GM12878 (cell line): Measurements from ENCODE around the gene ANO9. TPM values are rescaled to one million over a fixed set of nuclear protein-coding genes. Genes with fewer than 3 reads are reported as not detected.

Source experiments
- ATAC-seq: fragments of 200-7000 bp; cut with Tn5 transposase; 3 replicates; pipeline ENCODE4 v1.9.1; 2020; ENCODE audit warnings: mild to moderate bottlenecking, moderate library complexity
- BruUV-seq: library from RNA; stranded (reverse); fragments of 400-500 nt; replicated peaks from 2 replicates; lab custom pipeline; 2021; lab: Mats Ljungman, UMichigan
- CTCF ChIA-PET: fragments of 300-600 bp; sonication (Branson Sonifier 250); formaldehyde crosslinking; extraction: SDS; loops from one replicate; lab custom pipeline; 2021; ENCODE audit warnings: inconsistent platforms; lab: Yijun Ruan, JAX
- POLR2A ChIA-PET: fragments of 350-600 bp; formaldehyde crosslinking; extraction: SDS; loops from one replicate; lab custom pipeline; 2021; ENCODE audit warnings: inconsistent platforms; lab: Charles Lee
- RAD21 ChIA-PET: fragments of 300-600 bp; sonication (Branson Sonifier 250); formaldehyde crosslinking; loops from one replicate; lab custom pipeline; 2023; ENCODE audit warnings: antibody characterized with exemption; ENCODE audit not compliant: unreplicated experiment; lab: Charles Lee
- SMC1A ChIA-PET: fragments of 300-600 bp; sonication (Branson Sonifier 250); formaldehyde crosslinking; loops from one replicate; lab custom pipeline; 2023; ENCODE audit not compliant: unreplicated experiment, uncharacterized antibody; lab: Charles Lee
- DNase-seq: peaks from one replicate; pipeline ENCODE4 v3.0.0-alpha.2; 2011; ENCODE audit warnings: low read depth, low spot score
- FAIRE-seq: peaks from 3 replicates; lab custom pipeline; 2011; peaks lifted over from hg19 to GRCh38; lab: Jason Lieb, UNC
- H2AFZ ChIP-seq: 2 replicates; pipeline ENCODE4 v1.6.0; 2011; ENCODE audit warnings: low read depth, low read length, control low read depth; ENCODE audit not compliant: control insufficient read depth
- H3K27ac ChIP-seq: 2 replicates; pipeline ENCODE4 v1.5.1; 2011; ENCODE audit warnings: control low read depth; ENCODE audit not compliant: control insufficient read depth, insufficient read depth
- H3K27me3 ChIP-seq, 2 experiments: replicated peaks in 1 of 2; 2 replicates each; pipeline versions ENCODE4 v1.6.0 to v1.6.1; 2011; ENCODE audit warnings: low read length in 1 of 2; ENCODE audit not compliant: control insufficient read depth in 2 of 2, insufficient read depth in 2 of 2
- H3K36me3 ChIP-seq, 2 experiments: 2 replicates each; pipeline ENCODE4 v1.5.1; 2011; ENCODE audit warnings: low read length in 1 of 2; ENCODE audit not compliant: control insufficient read depth in 2 of 2, insufficient read depth in 2 of 2
- H3K4me1 ChIP-seq: 2 replicates; pipeline ENCODE4 v1.6.1; 2011; ENCODE audit warnings: mild to moderate bottlenecking, low read length, moderate library complexity, mixed read lengths; ENCODE audit not compliant: control insufficient read depth, insufficient read depth
- H3K4me2 ChIP-seq: 2 replicates; pipeline ENCODE4 v1.6.0; 2011; ENCODE audit warnings: control low read depth; ENCODE audit not compliant: control insufficient read depth, insufficient read depth
- H3K4me3 ChIP-seq: fragments of 200-600 bp; sonication (generic); 2 replicates; pipeline ENCODE4 v1.5.1; 2016
- H3K79me2 ChIP-seq: 2 replicates; pipeline ENCODE4 v1.6.0; 2011; ENCODE audit warnings: low read length; ENCODE audit not compliant: control insufficient read depth, insufficient read depth
- H3K9ac ChIP-seq: 2 replicates; pipeline ENCODE4 v1.8.0; 2011; ENCODE audit warnings: low read length, control low read depth, mixed read lengths; ENCODE audit not compliant: control insufficient read depth, insufficient read depth
- H3K9me3 ChIP-seq: replicated peaks from 3 replicates; pipeline ENCODE4 v1.5.1; 2011; ENCODE audit warnings: mild to moderate bottlenecking, low read length; ENCODE audit not compliant: control insufficient read depth, insufficient read depth
- H4K20me1 ChIP-seq: 2 replicates; pipeline ENCODE4 v1.6.0; 2011; ENCODE audit not compliant: control insufficient read depth, insufficient read depth
- ATF7 ChIP-seq: fragments of 450-650 bp; IDR thresholded peaks from 2 replicates; pipeline ENCODE4 v1.6.1; 2016; ENCODE audit warnings: low read depth, mild to moderate bottlenecking
- CBX3 ChIP-seq: fragments of 200-600 bp; sonication (generic); IDR thresholded peaks from 2 replicates; pipeline ENCODE4 v1.6.1; 2016; ENCODE audit warnings: low read depth, borderline replicate concordance
- CBX5 ChIP-seq: sonication (generic); IDR thresholded peaks from 2 replicates; pipeline ENCODE4 v1.6.1; 2016; ENCODE audit warnings: low read depth, moderate library complexity, mild to moderate bottlenecking, inconsistent platforms
- EP300 ChIP-seq, 2 experiments: fragments of 150-350 bp in 1 of 2; IDR thresholded peaks; 2 replicates each; pipeline ENCODE4 v1.6.1; 2011 to 2012; ENCODE audit warnings: low read depth in 2 of 2, low read length in 2 of 2, borderline replicate concordance in 1 of 2, improper control_type of control experiment in 1 of 2, inconsistent platforms in 1 of 2; ENCODE audit not compliant: control insufficient read depth in 1 of 2
- ETV6 ChIP-seq, 2 experiments: fragments of 450-650 bp in 1 of 2; IDR thresholded peaks in 1 of 2; conservative IDR thresholded peaks in 1 of 2; 2 replicates each; pipeline ENCODE4 v1.6.1; 2014; ENCODE audit warnings: antibody characterized with exemption in 1 of 2, borderline replicate concordance in 1 of 2, low read depth in 1 of 2, mild to moderate bottlenecking in 1 of 2, moderate library complexity in 1 of 2
- FOS ChIP-seq: IDR thresholded peaks from 3 replicates; pipeline ENCODE4 v1.6.1; 2011; ENCODE audit warnings: borderline replicate concordance; ENCODE audit not compliant: insufficient read length; ENCODE audit errors: extremely low read depth
- FOXK2 ChIP-seq: fragments of 450-650 bp; IDR thresholded peaks from 2 replicates; pipeline ENCODE4 v1.6.1; 2017; ENCODE audit warnings: mild to moderate bottlenecking, moderate library complexity
- GATAD2B ChIP-seq: fragments of 450-650 bp; conservative IDR thresholded peaks from 2 replicates; pipeline ENCODE4 v1.6.1; 2017; ENCODE audit warnings: low read depth, mild to moderate bottlenecking, moderate library complexity
- HDAC2 ChIP-seq: fragments of 200-600 bp; sonication (generic); IDR thresholded peaks from 2 replicates; pipeline ENCODE4 v1.6.1; 2017
- IKZF1 ChIP-seq: fragments of 450-650 bp; conservative IDR thresholded peaks from 2 replicates; pipeline ENCODE4 v1.6.1; 2017; ENCODE audit warnings: antibody characterized with exemption, mild to moderate bottlenecking
- KLF5 ChIP-seq: fragments of 450-650 bp; IDR thresholded peaks from 2 replicates; pipeline ENCODE4 v1.6.1; 2014; ENCODE audit warnings: mild to moderate bottlenecking; ENCODE audit not compliant: partially characterized antibody
- MEF2A ChIP-seq: IDR thresholded peaks from 2 replicates; pipeline ENCODE4 v1.6.1; 2011; ENCODE audit warnings: low read depth, mild to moderate bottlenecking, low read length, moderate library complexity; ENCODE audit not compliant: insufficient read depth
- PAX5 ChIP-seq: IDR thresholded peaks from 2 replicates; pipeline ENCODE4 v1.6.1; 2011; ENCODE audit warnings: low read depth, low read length, borderline replicate concordance
- POLR2A ChIP-seq: IDR thresholded peaks from 2 replicates; pipeline ENCODE4 v1.6.1; 2011; ENCODE audit warnings: low read depth, mild to moderate bottlenecking, low read length
- SMAD1 ChIP-seq: fragments of 450-650 bp; IDR thresholded peaks from 2 replicates; pipeline ENCODE4 v1.6.1; 2018; ENCODE audit warnings: mild to moderate bottlenecking, low read depth; ENCODE audit not compliant: partially characterized antibody
- STAT3 ChIP-seq: IDR thresholded peaks from 2 replicates; pipeline ENCODE4 v1.6.1; 2011; ENCODE audit warnings: low read depth, low read length, improper control_type of control experiment
- WGBS: methylation state at CpG from one replicate; pipeline ENCODE4 v1.1.6; 2016; ENCODE audit warnings: low lambda C conversion rate; ENCODE audit not compliant: insufficient replicate concordance, insufficient coverage; ENCODE audit errors: missing lambda C conversion rate; 5-methylcytosine and 5-hydroxymethylcytosine counted together
- in situ Hi-C: fragments of 300-500 bp; cut with MboI; formaldehyde crosslinking; loops from 9 replicates; pipeline ENCODE4 v1.14.3; 2018; ENCODE audit warnings: mixed read lengths
- intact Hi-C: fragments of 100-400 bp; cut with micrococcal nuclease; formaldehyde crosslinking; loops from one replicate; pipeline ENCODE4 v1.14.2; 2022; ENCODE audit not compliant: unreplicated experiment
- polyA plus RNA-seq, 11 experiments: library from polyadenylated mRNA; depleted of rRNA in 4 of 11; unstranded in 6 of 11; stranded (reverse) in 5 of 11; fragments of >200 nt; fragmentation: Nextera tagmentation in 4 of 11; fragmentation: Illumina TruSeq in 1 of 11; extraction: Ambion mirVana in 4 of 11; extraction: Trizol in 1 of 11; gene quantifications; 1 replicate in 1 of 11; 2 replicates in 10 of 11; pipeline versions ENCODE4 v1.2.1 to v1.2.3, GENCODE V29; 2011 to 2016; ENCODE audit warnings: inconsistent platforms in 2 of 11, missing spikeins in 2 of 11, low read depth in 1 of 11
- total RNA-seq, 4 experiments: library from RNA; depleted of rRNA in 3 of 4; stranded (reverse); fragments of >200 nt in 3 of 4; fragmentation: Illumina TruSeq in 1 of 4; extraction: Trizol in 1 of 4; gene quantifications; 2 replicates each; pipeline versions ENCODE4 v1.2.1 to v1.2.3, GENCODE V29; 2013 to 2021
- TF ChIP-seq, protein P1 (sequence below): IDR thresholded peaks from 2 replicates; pipeline ENCODE4 v1.6.1; 2012; ENCODE audit warnings: mild to moderate bottlenecking, low read depth, low read length
- TF ChIP-seq, protein P2 (sequence below): fragments of 450-650 bp; formaldehyde crosslinking; IDR thresholded peaks from 2 replicates; pipeline ENCODE4 v1.4.0; 2022; ENCODE audit warnings: mild to moderate bottlenecking, moderate library complexity
- TF ChIP-seq, protein P3 (sequence below): IDR thresholded peaks from 2 replicates; pipeline ENCODE4 v1.6.1; 2011; ENCODE audit warnings: low read depth, low read length, improper control_type of control experiment, borderline replicate concordance

ANO9 gene
- total and polyA plus RNA-seq, 10 of the 15 experiments (the other 5 are each of a cell fraction or from before 2014, with no cell fraction given): 0.21 to 42.3 (median 12.0) TPM

DNA sequence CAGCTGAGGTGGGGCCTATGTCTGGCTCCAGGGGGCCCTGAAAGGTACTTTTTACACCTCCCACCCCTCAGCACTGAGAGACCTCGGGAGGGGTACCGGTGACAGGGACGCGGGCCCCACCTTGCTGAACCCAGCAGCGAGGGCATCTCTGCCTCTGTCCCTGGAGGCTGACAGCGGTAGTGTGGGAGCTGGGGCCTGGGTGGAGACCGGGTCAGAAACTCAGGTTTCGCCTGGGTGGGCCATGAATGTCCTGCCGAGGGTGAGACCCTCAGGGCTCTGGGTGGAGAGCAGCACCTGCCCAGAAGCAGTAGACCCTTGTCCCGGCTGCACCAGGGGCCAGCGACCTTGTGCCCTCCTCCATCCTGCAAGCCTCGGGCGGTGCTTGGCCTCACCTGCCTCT lies 30.5 kb upstream of the ANO9 start:
- 90% methylated on average over 13 of the region's 13 CpGs for WGBS
- no peak for FAIRE-seq
- no peak for ATAC-seq
- Histone ChIP-seq H4K20me1 (no peaks in the 10 kb centered on the region), H3K79me2 (no peaks in the 10 kb centered on the region), H3K9ac (no peak overlapping the region), H3K9me3 (no peaks in the 10 kb centered on the region), H3K27me3 (no peaks in the 10 kb centered on the region), H3K27ac (no peak overlapping the region), H3K4me3 (no peak overlapping the region), H3K4me2 (no peak overlapping the region), H3K36me3 (no peaks in the 10 kb centered on the region; a peak in 1 of 4 replicates), H2AFZ (no peak overlapping the region), H3K4me1 (no peaks in the 10 kb centered on the region)
- intact Hi-C loops: no loop called here
- in situ Hi-C loops: no loop called here
- RAD21 ChIA-PET: no interaction called here
- SMC1A ChIA-PET: no interaction called here
- POLR2A ChIA-PET: no interaction called here
- CTCF ChIA-PET: no interaction called here
- no TSS peak for BruUV-seq
- DNase-seq: no peak
- TF ChIP-seq EP300 (IDR thresholded peaks at IDR 0.05; ENCODE audit: borderline replicate concordance in 1 of 2, control insufficient read depth in 1 of 2, low read depth in 2 of 2, low read length in 2 of 2) (no peak), CBX3 (no peak), POLR2A (no peak), KLF5 (no peak), CBX5 (no peak), ETV6 (conservative IDR thresholded peaks at IDR 0.05 in 1 of 2, IDR thresholded peaks at IDR 0.05 in 1 of 2; ENCODE audit: borderline replicate concordance in 1 of 2, low read depth in 1 of 2) (no peak), GATAD2B (no peak), ATF7 (no peak), IKZF1 (no peak), MEF2A (no peak), FOS (no peak), SMAD1 (no peak), PAX5 (no peak), HDAC2 (no peak), STAT3 (no peak), FOXK2 (no peak)
- TF ChIP-seq, protein P1, sequence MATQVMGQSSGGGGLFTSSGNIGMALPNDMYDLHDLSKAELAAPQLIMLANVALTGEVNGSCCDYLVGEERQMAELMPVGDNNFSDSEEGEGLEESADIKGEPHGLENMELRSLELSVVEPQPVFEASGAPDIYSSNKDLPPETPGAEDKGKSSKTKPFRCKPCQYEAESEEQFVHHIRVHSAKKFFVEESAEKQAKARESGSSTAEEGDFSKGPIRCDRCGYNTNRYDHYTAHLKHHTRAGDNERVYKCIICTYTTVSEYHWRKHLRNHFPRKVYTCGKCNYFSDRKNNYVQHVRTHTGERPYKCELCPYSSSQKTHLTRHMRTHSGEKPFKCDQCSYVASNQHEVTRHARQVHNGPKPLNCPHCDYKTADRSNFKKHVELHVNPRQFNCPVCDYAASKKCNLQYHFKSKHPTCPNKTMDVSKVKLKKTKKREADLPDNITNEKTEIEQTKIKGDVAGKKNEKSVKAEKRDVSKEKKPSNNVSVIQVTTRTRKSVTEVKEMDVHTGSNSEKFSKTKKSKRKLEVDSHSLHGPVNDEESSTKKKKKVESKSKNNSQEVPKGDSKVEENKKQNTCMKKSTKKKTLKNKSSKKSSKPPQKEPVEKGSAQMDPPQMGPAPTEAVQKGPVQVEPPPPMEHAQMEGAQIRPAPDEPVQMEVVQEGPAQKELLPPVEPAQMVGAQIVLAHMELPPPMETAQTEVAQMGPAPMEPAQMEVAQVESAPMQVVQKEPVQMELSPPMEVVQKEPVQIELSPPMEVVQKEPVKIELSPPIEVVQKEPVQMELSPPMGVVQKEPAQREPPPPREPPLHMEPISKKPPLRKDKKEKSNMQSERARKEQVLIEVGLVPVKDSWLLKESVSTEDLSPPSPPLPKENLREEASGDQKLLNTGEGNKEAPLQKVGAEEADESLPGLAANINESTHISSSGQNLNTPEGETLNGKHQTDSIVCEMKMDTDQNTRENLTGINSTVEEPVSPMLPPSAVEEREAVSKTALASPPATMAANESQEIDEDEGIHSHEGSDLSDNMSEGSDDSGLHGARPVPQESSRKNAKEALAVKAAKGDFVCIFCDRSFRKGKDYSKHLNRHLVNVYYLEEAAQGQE: no peak
- TF ChIP-seq, protein P2, sequence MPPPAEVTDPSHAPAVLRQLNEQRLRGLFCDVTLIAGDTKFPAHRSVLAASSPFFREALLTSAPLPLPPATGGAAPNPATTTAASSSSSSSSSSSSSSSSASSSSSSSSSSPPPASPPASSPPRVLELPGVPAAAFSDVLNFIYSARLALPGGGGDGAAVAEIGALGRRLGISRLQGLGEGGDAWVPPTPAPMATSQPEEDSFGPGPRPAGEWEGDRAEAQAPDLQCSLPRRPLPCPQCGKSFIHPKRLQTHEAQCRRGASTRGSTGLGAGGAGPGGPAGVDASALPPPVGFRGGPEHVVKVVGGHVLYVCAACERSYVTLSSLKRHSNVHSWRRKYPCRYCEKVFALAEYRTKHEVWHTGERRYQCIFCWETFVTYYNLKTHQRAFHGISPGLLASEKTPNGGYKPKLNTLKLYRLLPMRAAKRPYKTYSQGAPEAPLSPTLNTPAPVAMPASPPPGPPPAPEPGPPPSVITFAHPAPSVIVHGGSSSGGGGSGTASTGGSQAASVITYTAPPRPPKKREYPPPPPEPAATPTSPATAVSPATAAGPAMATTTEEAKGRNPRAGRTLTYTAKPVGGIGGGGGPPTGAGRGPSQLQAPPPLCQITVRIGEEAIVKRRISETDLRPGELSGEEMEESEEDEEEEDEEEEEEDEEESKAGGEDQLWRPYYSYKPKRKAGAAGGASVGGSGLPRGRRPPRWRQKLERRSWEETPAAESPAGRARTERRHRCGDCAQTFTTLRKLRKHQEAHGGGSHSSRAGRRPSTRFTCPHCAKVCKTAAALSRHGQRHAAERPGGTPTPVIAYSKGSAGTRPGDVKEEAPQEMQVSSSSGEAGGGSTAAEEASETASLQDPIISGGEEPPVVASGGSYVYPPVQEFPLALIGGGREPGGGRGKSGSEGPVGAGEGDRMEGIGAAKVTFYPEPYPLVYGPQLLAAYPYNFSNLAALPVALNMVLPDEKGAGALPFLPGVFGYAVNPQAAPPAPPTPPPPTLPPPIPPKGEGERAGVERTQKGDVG (CRISPR knock-in tag): no peak
- TF ChIP-seq, protein P3, sequence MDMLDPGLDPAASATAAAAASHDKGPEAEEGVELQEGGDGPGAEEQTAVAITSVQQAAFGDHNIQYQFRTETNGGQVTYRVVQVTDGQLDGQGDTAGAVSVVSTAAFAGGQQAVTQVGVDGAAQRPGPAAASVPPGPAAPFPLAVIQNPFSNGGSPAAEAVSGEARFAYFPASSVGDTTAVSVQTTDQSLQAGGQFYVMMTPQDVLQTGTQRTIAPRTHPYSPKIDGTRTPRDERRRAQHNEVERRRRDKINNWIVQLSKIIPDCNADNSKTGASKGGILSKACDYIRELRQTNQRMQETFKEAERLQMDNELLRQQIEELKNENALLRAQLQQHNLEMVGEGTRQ: no peak
